ENCODE measurements around the gene PSME4. TPM values are rescaled to one million over a fixed set of nuclear protein-coding genes. Genes with fewer than 3 reads are reported as not detected.
A peak's percentile ranks its signal among the peaks of the same experiment; 100 is the strongest.
"Not testable (repeated sequence)": the region's sequence is repeated elsewhere in the genome, so short reads cannot be mapped to it uniquely, and the experiment has no call there.

Gene PSME4
- total RNA-seq, 4 donors from 2014 or later: 144 to 247 (median 162) TPM

- TF ChIP-seq POLR2A (IDR thresholded peaks at IDR 0.05) (no peak), CTCF (IDR thresholded peaks at IDR 0.05 in 4 of 5, conservative IDR thresholded peaks at IDR 0.05 in 1 of 5) (no peak)
- intact Hi-C loops (cut with DNase I; ENCODE audit: low total_unique reads): no loop called here
- no peak overlapping the region for H3K4me3 ChIP-seq
- peak overlapping the region; percentile 45 to 76 (median 68) for H3K27ac ChIP-seq
- H3K27me3 ChIP-seq: no peaks in the 10 kb centered on the region
- H3K36me3 ChIP-seq: no peaks in the 10 kb centered on the region
- DNase-seq (no peak), ATAC-seq (no peak)
- no peaks in the 10 kb centered on the region for H3K9me3 ChIP-seq
- peaks cover 16 to 23% of the 10 kb centered on the region in 2 donors for H3K4me1 ChIP-seq
- in situ Hi-C loops (cut with MboI; ENCODE audit: low sequenced_read_pairs in 4 of 4): no loop called here
Measured at GRCh38 chr2:53826030-53826410, 144.8 kb downstream of the PSME4 start.

DNA sequence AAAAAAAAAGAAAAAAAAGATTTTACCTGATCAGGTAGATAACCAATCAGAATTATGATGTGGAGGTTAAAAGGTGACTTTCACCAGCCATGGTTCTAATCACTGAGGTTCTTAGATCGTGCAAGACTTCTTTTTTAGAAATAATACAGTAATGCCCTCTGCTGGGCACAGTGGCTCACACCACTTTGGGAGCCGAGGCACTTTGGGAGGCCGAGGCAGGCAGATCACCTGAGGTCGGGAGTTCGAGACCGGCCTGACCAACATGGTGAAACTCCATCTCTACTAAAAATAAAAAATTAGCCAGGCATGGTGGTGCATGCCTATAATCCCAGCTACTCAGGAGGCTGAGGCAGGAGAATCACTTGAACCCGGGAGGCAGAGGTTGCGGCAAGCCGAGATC, 147.2 kb downstream of the PSME4 start:
- H3K9me3 ChIP-seq; intact Hi-C loops (cut with DNase I; ENCODE audit: low total_unique reads); ATAC-seq; H3K27me3 ChIP-seq; H3K4me3 ChIP-seq; DNase-seq; H3K27ac ChIP-seq; H3K36me3 ChIP-seq; in situ Hi-C loops (cut with MboI; ENCODE audit: low sequenced_read_pairs in 4 of 4): not testable (repeated sequence)
- peak in 1 of 5 experiments; percentile 7 for TF ChIP-seq CTCF (IDR thresholded peaks at IDR 0.05 in 4 of 5, conservative IDR thresholded peaks at IDR 0.05 in 1 of 5)
- peaks cover 16 to 23% of the 10 kb centered on the region in 2 donors for H3K4me1 ChIP-seq

DNA sequence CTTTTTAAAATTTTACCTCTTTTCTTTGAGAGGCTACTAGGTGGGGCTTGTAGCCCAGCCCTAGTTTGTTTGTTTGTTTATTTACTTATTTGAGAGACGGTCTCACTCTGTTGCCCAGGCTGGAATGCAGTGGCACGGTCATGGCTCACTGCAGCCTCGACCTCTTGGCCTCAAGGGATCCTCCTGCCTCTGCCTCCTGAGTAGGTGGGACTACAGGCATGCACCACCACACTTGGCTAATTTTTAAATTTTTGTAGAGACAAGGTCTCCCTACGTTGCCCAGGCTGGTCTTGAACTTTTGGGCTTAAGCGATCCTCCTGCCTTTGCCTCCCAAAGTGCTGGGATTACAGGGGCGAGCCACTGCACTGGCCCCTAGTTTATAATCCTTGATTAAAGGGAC, 149.0 kb downstream of the PSME4 start:
- no peak overlapping the region for H3K4me3 ChIP-seq
- H3K36me3 ChIP-seq: peaks cover 0 to 5% of the 10 kb centered on the region in 2 donors
- intact Hi-C loops (cut with DNase I; ENCODE audit: low total_unique reads): no loop called here
- no peak overlapping the region for H3K27ac ChIP-seq
- in situ Hi-C loops (cut with MboI; ENCODE audit: low sequenced_read_pairs in 4 of 4): no loop called here
- TF ChIP-seq POLR2A (IDR thresholded peaks at IDR 0.05) (no peak), CTCF (IDR thresholded peaks at IDR 0.05 in 4 of 5, conservative IDR thresholded peaks at IDR 0.05 in 1 of 5) (no peak)
- DNase-seq: no peak
- no peak for ATAC-seq
- H3K27me3 ChIP-seq: no peaks in the 10 kb centered on the region
- peaks cover 7 to 10% of the 10 kb centered on the region in 2 donors for H3K4me1 ChIP-seq
- no peaks in the 10 kb centered on the region for H3K9me3 ChIP-seq

DNA sequence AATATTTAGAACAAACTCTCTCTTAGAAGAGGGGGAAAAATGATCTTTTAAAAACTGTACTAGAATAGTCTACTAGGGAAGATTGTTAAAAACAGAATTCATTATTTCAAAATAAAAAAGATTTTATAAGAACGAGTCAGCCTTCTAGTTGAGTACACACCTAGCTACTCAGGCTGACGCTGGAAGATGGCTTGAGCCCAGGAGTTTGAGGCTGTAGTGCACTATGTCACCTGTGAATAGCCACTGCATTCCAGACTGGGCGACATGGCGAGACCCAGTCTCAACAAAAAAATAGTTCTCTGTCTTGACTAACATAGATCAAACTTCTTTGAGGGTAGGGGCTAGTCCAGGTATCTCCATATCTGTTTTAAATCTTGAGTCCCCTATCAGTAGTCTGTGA, 150.1 kb downstream of the PSME4 start:
- no peaks in the 10 kb centered on the region for H3K27me3 ChIP-seq
- H3K27ac ChIP-seq: no peak overlapping the region
- DNase-seq: no peak
- H3K4me1 ChIP-seq: peaks cover 0 to 2% of the 10 kb centered on the region in 2 donors
- in situ Hi-C loops (cut with MboI; ENCODE audit: low sequenced_read_pairs in 4 of 4): no loop called here
- TF ChIP-seq CTCF (IDR thresholded peaks at IDR 0.05 in 4 of 5, conservative IDR thresholded peaks at IDR 0.05 in 1 of 5) (no peak), POLR2A (IDR thresholded peaks at IDR 0.05) (no peak)
- H3K4me3 ChIP-seq: no peak overlapping the region
- peaks cover 0 to 16% of the 10 kb centered on the region in 2 donors for H3K36me3 ChIP-seq
- H3K9me3 ChIP-seq: no peaks in the 10 kb centered on the region
- intact Hi-C loops (cut with DNase I; ENCODE audit: low total_unique reads): no loop called here
- no peak for ATAC-seq

GRCh38 chr2:53820048-53820447, 150.7 kb downstream of the PSME4 start:
- no peak for TF ChIP-seq CTCF (IDR thresholded peaks at IDR 0.05 in 4 of 5, conservative IDR thresholded peaks at IDR 0.05 in 1 of 5)
- TF ChIP-seq POLR2A (IDR thresholded peaks at IDR 0.05): no peak
- in situ Hi-C loops (cut with MboI; ENCODE audit: low sequenced_read_pairs in 4 of 4): no loop called here
- Histone ChIP-seq H3K9me3 (no peaks in the 10 kb centered on the region), H3K4me3 (no peak overlapping the region), H3K36me3 (peaks cover 0 to 17% of the 10 kb centered on the region in 2 donors), H3K27me3 (no peaks in the 10 kb centered on the region), H3K4me1 (no peaks in the 10 kb centered on the region), H3K27ac (no peak overlapping the region)
- DNase-seq: no peak
- no peak for ATAC-seq
- intact Hi-C loops (cut with DNase I; ENCODE audit: low total_unique reads): no loop called here

All from gastrocnemius medialis (tissue), 4 donors.